HepG2 (cell line): ENCODE results near the gene PPP2R2D. TPM values are rescaled to one million over a fixed set of nuclear protein-coding genes. Genes with fewer than 3 reads are reported as not detected.

Source experiments
- ATAC-seq: fragments of 200-7000 bp; cut with Tn5 transposase; 3 replicates; pipeline ENCODE4 v1.9.1; 2020; ENCODE audit warnings: mild to moderate bottlenecking, moderate library complexity
- BruUV-seq: library from RNA; stranded (reverse); fragments of 400-500 nt; replicated peaks from 2 replicates; lab custom pipeline; 2021; lab: Mats Ljungman, UMichigan
- CTCF ChIA-PET: fragments of 300-600 bp; formaldehyde crosslinking; extraction: SDS; loops from one replicate; lab custom pipeline; 2021; ENCODE audit warnings: low total read pairs, inconsistent platforms, low intra/inter-chr PET ratio; lab: Yijun Ruan, JAX
- POLR2A ChIA-PET: fragments of 350-600 bp; sonication (Branson Sonifier 250); formaldehyde crosslinking; loops from one replicate; lab custom pipeline; 2020; ENCODE audit warnings: antibody characterized with exemption, inconsistent platforms; lab: Yijun Ruan, JAX
- DNase-seq: peaks from one replicate; pipeline ENCODE4 v3.0.0-alpha.2; 2015; ENCODE audit warnings: low spot score
- FAIRE-seq: peaks from 3 replicates; lab custom pipeline; 2011; peaks lifted over from hg19 to GRCh38; lab: Jason Lieb, UNC
- H2AFZ ChIP-seq: one replicate; pipeline ENCODE4 v1.6.1; 2011; ENCODE audit warnings: low read length, inconsistent platforms
- H3K27ac ChIP-seq: fragments of 300-600 bp; 3 replicates; pipeline ENCODE4 v1.8.0; 2011; ENCODE audit warnings: mixed run types, mild to moderate bottlenecking, mixed read lengths, low read length, inconsistent platforms; ENCODE audit not compliant: insufficient read depth; ENCODE audit errors: extremely low read length
- H3K27me3 ChIP-seq, 2 experiments: fragments of 200-600 bp in 1 of 2; 2 replicates in 1 of 2; 3 replicates in 1 of 2; pipeline versions ENCODE4 v1.6.0 to v1.8.0; 2011; ENCODE audit warnings: low read length in 2 of 2, mild to moderate bottlenecking in 2 of 2, moderate library complexity in 2 of 2, inconsistent platforms in 1 of 2; ENCODE audit not compliant: insufficient read depth in 2 of 2, control insufficient read depth in 1 of 2
- H3K36me3 ChIP-seq, 2 experiments: fragments of 200-600 bp in 1 of 2; replicated peaks in 1 of 2; 2 replicates in 1 of 2; 3 replicates in 1 of 2; pipeline versions ENCODE4 v1.5.1 to v1.8.0; 2011; ENCODE audit warnings: low read length in 2 of 2, inconsistent platforms in 1 of 2; ENCODE audit not compliant: insufficient read depth in 2 of 2, control insufficient read depth in 1 of 2
- H3K4me1 ChIP-seq: 2 replicates; pipeline ENCODE4 v1.5.1; 2012; ENCODE audit warnings: low read length, inconsistent platforms; ENCODE audit not compliant: insufficient read depth
- H3K4me2 ChIP-seq: 2 replicates; pipeline ENCODE4 v1.6.0; 2011; ENCODE audit warnings: low read depth, low read length, inconsistent platforms
- H3K4me3 ChIP-seq, 3 experiments: fragments of 200-600 bp in 1 of 3; sonication (generic), shearing (Covaris generic) in 1 of 3; replicated peaks in 1 of 3; 2 replicates each; pipeline ENCODE4 v1.5.1; 2011 to 2016; ENCODE audit warnings: low read length in 3 of 3, inconsistent platforms in 2 of 3, low read depth in 2 of 3, mild to moderate bottlenecking in 2 of 3, control low read depth in 1 of 3, mixed read lengths in 1 of 3; ENCODE audit not compliant: insufficient read depth in 1 of 3
- H3K79me2 ChIP-seq: one replicate; pipeline ENCODE4 v1.6.1; 2011; ENCODE audit warnings: low read length, inconsistent platforms; ENCODE audit not compliant: insufficient read depth
- H3K9ac ChIP-seq: 2 replicates; pipeline ENCODE4 v1.6.0; 2011; ENCODE audit warnings: mild to moderate bottlenecking, low read depth, low read length, inconsistent platforms; ENCODE audit not compliant: insufficient read depth
- H3K9me3 ChIP-seq: 2 replicates; pipeline ENCODE4 v1.5.1; 2012; ENCODE audit warnings: mild to moderate bottlenecking, low read length
- H4K20me1 ChIP-seq: 2 replicates; pipeline ENCODE4 v1.6.0; 2011; ENCODE audit warnings: inconsistent platforms, mild to moderate bottlenecking, low read length, moderate library complexity; ENCODE audit not compliant: insufficient read depth
- ATF7-NPFF ChIP-seq: sonication (generic); formaldehyde crosslinking; IDR thresholded peaks from 2 replicates; pipeline ENCODE4 v1.8.1; 2023; ENCODE audit warnings: mild to moderate bottlenecking, low read depth, missing genetic modification reagents, moderate library complexity
- GPBP1L1 ChIP-seq: sonication (generic); formaldehyde crosslinking; IDR thresholded peaks from 2 replicates; pipeline ENCODE4 v1.5.0; 2020; ENCODE audit warnings: mild to moderate bottlenecking, missing genetic modification reagents
- SP5 ChIP-seq: IDR thresholded peaks from 2 replicates; pipeline ENCODE4 v1.6.1; 2016; ENCODE audit warnings: low read depth, borderline replicate concordance
- THAP11 ChIP-seq: IDR thresholded peaks from 2 replicates; pipeline ENCODE4 v1.6.1; 2016; ENCODE audit warnings: missing biosample characterization, missing genetic modification reagents
- ZNF12 ChIP-seq: sonication (generic); formaldehyde crosslinking; IDR thresholded peaks from 2 replicates; pipeline ENCODE4 v1.5.0; 2020; ENCODE audit warnings: missing genetic modification reagents
- ZNF253 ChIP-seq: sonication (generic); formaldehyde crosslinking; IDR thresholded peaks from 2 replicates; pipeline ENCODE4 v1.8.0; 2022; ENCODE audit warnings: mild to moderate bottlenecking, missing genetic modification reagents, borderline replicate concordance
- ZNF562 ChIP-seq: sonication (generic); formaldehyde crosslinking; IDR thresholded peaks from 2 replicates; pipeline ENCODE4 v1.8.0; 2022; ENCODE audit warnings: missing genetic modification reagents, borderline replicate concordance
- ZNF784 ChIP-seq: sonication (generic); formaldehyde crosslinking; IDR thresholded peaks from 2 replicates; pipeline ENCODE4 v1.5.1; 2020; ENCODE audit warnings: missing genetic modification reagents, mild to moderate bottlenecking, borderline replicate concordance
- WGBS: methylation state at CpG from one replicate; pipeline ENCODE4 v1.1.6; 2017; ENCODE audit warnings: low lambda C conversion rate; 5-methylcytosine and 5-hydroxymethylcytosine counted together
- in situ Hi-C: cut with HindIII; loops from 2 replicates; pipeline ENCODE4 v1.10.0; 2017; ENCODE audit warnings: low pct_unique_long_range_greater_than_20kb; ENCODE audit not compliant: extremely low pct_ligation_motif_present
- intact Hi-C: fragments of 100-400 bp; cut with micrococcal nuclease; formaldehyde crosslinking; loops from one replicate; pipeline ENCODE4 v1.10.0; 2022; ENCODE audit not compliant: unreplicated experiment
- polyA plus RNA-seq, 8 experiments: library from polyadenylated mRNA; depleted of rRNA in 3 of 8; stranded (reverse) in 7 of 8; unstranded in 1 of 8; fragments of >200 nt; fragmentation: Illumina TruSeq in 4 of 8; extraction: Trizol in 4 of 8; gene quantifications; 2 replicates each; pipeline versions ENCODE4 v1.2.1 to v1.2.3, GENCODE V29; 2011 to 2016; ENCODE audit warnings: low read depth in 4 of 8, missing spikeins in 1 of 8, mixed read lengths in 1 of 8; ENCODE audit not compliant: insufficient read depth in 1 of 8
- total RNA-seq, 5 experiments: library from RNA; depleted of rRNA; stranded (reverse); fragments of >200 nt; fragmentation: Illumina TruSeq; extraction: Trizol; gene quantifications; 2 replicates each; pipeline ENCODE4 v1.2.3, GENCODE V29; 2016; ENCODE audit warnings: low read depth in 1 of 5
- TF ChIP-seq, protein P1 (sequence below): sonication (generic); formaldehyde crosslinking; IDR thresholded peaks from 2 replicates; pipeline ENCODE4 v1.4.0; 2020; ENCODE audit warnings: missing genetic modification reagents
- TF ChIP-seq, protein P2 (sequence below): conservative IDR thresholded peaks from 2 replicates; pipeline ENCODE4 v1.6.1; 2018; ENCODE audit warnings: missing genetic modification reagents
- TF ChIP-seq, protein P3 (sequence below): sonication (generic); formaldehyde crosslinking; IDR thresholded peaks from 2 replicates; pipeline ENCODE4 v1.4.0; 2020; ENCODE audit warnings: missing genetic modification reagents, borderline replicate concordance
- TF ChIP-seq, protein P4 (sequence below): sonication (generic); formaldehyde crosslinking; IDR thresholded peaks from 2 replicates; pipeline ENCODE4 v1.5.1; 2020; ENCODE audit warnings: mild to moderate bottlenecking, moderate library complexity, missing genetic modification reagents

PPP2R2D gene
- total and polyA plus RNA-seq, 2 of the 13 experiments (the other 11 are each of a cell fraction or from before 2014, with no cell fraction given): 32.7 to 33.2 TPM

DNA sequence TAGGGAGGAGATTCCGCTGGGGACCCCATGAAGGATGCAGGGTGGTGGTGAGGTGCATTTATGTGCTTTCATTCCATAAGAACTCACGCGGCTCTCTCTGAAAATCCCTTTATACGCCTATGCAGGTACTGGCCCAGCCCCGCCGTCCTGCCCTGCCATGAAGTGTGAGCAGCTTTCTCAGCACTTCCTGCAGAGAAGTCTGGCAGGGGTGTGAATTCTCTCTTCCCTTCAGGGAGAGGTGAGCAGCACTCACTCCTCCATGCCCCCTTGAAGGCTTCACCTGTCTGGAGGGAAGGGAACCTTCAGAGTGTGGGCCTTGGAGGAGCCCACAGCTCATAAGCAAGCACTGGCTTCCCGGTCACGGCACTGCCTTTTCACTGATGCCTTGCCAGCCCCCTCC, 34.0 kb downstream of the PPP2R2D start:
- in situ Hi-C loops (no loop called here), intact Hi-C loops (no loop called here)
- peaks cover 15% of the 10 kb centered on the region for H3K4me1 ChIP-seq
- H3K27me3 ChIP-seq: no peaks in the 10 kb centered on the region
- H3K9me3 ChIP-seq: no peaks in the 10 kb centered on the region
- POLR2A ChIA-PET: no interaction called here
- H3K27ac ChIP-seq: peak overlapping the region; percentile 20
- no peak for DNase-seq
- H3K4me3 ChIP-seq: no peak overlapping the region
- no peak overlapping the region for H3K9ac ChIP-seq
- peaks cover 59% of the 10 kb centered on the region for H3K79me2 ChIP-seq
- no peak for FAIRE-seq
- 99% methylated on average over 8 of the region's 8 CpGs for WGBS
- BruUV-seq: no TSS peak
- no peak overlapping the region for H2AFZ ChIP-seq
- H4K20me1 ChIP-seq: peaks cover 38% of the 10 kb centered on the region; the same call in 1 of the 2 replicates
- CTCF ChIA-PET: no interaction called here
- H3K36me3 ChIP-seq: peaks cover 16 to 40% of the 10 kb centered on the region in 2 experiments
- no peak for ATAC-seq
- no peak overlapping the region; the same call in 1 of the 2 replicates for H3K4me2 ChIP-seq
- TF ChIP-seq ZNF784 (CRISPR knock-in tag) (no peak), THAP11 (CRISPR knock-in tag) (no peak), GPBP1L1 (CRISPR knock-in tag) (no peak), ZNF12 (CRISPR knock-in tag) (no peak), ZNF562 (CRISPR knock-in tag) (no peak), ATF7-NPFF (CRISPR knock-in tag) (no peak), SP5 (CRISPR knock-in tag) (no peak), ZNF253 (CRISPR knock-in tag) (no peak)
- TF ChIP-seq, protein P1, sequence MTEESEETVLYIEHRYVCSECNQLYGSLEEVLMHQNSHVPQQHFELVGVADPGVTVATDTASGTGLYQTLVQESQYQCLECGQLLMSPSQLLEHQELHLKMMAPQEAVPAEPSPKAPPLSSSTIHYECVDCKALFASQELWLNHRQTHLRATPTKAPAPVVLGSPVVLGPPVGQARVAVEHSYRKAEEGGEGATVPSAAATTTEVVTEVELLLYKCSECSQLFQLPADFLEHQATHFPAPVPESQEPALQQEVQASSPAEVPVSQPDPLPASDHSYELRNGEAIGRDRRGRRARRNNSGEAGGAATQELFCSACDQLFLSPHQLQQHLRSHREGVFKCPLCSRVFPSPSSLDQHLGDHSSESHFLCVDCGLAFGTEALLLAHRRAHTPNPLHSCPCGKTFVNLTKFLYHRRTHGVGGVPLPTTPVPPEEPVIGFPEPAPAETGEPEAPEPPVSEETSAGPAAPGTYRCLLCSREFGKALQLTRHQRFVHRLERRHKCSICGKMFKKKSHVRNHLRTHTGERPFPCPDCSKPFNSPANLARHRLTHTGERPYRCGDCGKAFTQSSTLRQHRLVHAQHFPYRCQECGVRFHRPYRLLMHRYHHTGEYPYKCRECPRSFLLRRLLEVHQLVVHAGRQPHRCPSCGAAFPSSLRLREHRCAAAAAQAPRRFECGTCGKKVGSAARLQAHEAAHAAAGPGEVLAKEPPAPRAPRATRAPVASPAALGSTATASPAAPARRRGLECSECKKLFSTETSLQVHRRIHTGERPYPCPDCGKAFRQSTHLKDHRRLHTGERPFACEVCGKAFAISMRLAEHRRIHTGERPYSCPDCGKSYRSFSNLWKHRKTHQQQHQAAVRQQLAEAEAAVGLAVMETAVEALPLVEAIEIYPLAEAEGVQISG (CRISPR knock-in tag): no peak
- TF ChIP-seq, protein P2, sequence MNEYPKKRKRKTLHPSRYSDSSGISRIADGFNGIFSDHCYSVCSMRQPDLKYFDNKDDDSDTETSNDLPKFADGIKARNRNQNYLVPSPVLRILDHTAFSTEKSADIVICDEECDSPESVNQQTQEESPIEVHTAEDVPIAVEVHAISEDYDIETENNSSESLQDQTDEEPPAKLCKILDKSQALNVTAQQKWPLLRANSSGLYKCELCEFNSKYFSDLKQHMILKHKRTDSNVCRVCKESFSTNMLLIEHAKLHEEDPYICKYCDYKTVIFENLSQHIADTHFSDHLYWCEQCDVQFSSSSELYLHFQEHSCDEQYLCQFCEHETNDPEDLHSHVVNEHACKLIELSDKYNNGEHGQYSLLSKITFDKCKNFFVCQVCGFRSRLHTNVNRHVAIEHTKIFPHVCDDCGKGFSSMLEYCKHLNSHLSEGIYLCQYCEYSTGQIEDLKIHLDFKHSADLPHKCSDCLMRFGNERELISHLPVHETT (CRISPR knock-in tag): no peak
- TF ChIP-seq, protein P3, sequence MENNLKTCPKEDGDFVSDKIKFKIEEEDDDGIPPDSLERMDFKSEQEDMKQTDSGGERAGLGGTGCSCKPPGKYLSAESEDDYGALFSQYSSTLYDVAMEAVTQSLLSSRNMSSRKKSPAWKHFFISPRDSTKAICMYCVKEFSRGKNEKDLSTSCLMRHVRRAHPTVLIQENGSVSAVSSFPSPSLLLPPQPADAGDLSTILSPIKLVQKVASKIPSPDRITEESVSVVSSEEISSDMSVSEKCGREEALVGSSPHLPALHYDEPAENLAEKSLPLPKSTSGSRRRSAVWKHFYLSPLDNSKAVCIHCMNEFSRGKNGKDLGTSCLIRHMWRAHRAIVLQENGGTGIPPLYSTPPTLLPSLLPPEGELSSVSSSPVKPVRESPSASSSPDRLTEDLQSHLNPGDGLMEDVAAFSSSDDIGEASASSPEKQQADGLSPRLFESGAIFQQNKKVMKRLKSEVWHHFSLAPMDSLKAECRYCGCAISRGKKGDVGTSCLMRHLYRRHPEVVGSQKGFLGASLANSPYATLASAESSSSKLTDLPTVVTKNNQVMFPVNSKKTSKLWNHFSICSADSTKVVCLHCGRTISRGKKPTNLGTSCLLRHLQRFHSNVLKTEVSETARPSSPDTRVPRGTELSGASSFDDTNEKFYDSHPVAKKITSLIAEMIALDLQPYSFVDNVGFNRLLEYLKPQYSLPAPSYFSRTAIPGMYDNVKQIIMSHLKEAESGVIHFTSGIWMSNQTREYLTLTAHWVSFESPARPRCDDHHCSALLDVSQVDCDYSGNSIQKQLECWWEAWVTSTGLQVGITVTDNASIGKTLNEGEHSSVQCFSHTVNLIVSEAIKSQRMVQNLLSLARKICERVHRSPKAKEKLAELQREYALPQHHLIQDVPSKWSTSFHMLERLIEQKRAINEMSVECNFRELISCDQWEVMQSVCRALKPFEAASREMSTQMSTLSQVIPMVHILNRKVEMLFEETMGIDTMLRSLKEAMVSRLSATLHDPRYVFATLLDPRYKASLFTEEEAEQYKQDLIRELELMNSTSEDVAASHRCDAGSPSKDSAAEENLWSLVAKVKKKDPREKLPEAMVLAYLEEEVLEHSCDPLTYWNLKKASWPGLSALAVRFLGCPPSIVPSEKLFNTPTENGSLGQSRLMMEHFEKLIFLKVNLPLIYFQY (CRISPR knock-in tag): no peak
- TF ChIP-seq, protein P4, sequence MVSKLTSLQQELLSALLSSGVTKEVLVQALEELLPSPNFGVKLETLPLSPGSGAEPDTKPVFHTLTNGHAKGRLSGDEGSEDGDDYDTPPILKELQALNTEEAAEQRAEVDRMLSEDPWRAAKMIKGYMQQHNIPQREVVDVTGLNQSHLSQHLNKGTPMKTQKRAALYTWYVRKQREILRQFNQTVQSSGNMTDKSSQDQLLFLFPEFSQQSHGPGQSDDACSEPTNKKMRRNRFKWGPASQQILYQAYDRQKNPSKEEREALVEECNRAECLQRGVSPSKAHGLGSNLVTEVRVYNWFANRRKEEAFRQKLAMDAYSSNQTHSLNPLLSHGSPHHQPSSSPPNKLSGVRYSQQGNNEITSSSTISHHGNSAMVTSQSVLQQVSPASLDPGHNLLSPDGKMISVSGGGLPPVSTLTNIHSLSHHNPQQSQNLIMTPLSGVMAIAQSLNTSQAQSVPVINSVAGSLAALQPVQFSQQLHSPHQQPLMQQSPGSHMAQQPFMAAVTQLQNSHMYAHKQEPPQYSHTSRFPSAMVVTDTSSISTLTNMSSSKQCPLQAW (CRISPR knock-in tag): no peak
